Erythroblast (primary cell): ENCODE measurements around the gene DPH2.

Experiments used
- DNase-seq, 2 experiments: peaks; one replicate each; lab custom pipeline; 2025; lab: John Stamatoyannopoulos, UW
- GATA1 ChIP-seq: IDR thresholded peaks from 2 replicates; pipeline ENCODE4 v1.6.1; 2011; ENCODE audit warnings: low read depth, mild to moderate bottlenecking, control low read depth, low read length, moderate library complexity
- POLR2A ChIP-seq: IDR thresholded peaks from 2 replicates; pipeline ENCODE4 v1.6.1; 2011; ENCODE audit warnings: mild to moderate bottlenecking, low read length

DPH2 gene

DNA sequence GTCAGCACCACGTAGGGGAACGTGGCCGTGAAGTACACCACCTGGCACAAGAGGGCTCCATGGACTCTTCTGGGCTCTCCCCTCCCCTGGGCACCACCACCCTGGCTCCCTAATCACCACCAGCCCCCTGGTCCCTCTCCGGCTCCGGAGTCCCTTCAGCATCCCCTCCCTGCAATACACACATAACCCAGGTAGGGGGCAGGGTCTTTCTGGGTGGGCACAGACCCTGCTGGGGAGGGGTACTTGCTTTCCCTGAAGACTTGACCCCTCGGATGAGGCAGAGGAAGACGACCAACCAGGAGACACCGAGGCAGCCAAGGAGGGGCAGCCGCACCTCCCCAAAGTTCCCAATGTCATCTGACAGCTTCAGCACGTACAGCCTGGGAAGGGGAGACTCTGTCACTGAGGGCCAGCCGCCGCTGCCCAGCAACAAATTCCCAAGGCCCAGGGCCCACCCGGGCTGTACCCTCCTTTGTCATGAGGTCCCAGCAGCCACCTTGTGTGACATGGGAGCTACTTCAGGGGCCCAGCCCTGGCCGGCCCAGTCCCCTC lies 32.9 kb downstream of the DPH2 start:
- no peak for TF ChIP-seq POLR2A
- TF ChIP-seq GATA1 = no peak
- no peak for DNase-seq

GRCh38 chr1:44008259-44008658 lies 38.4 kb downstream of the DPH2 start:
- TF ChIP-seq POLR2A (no peak), GATA1 (no peak)
- no peak for DNase-seq

DNA sequence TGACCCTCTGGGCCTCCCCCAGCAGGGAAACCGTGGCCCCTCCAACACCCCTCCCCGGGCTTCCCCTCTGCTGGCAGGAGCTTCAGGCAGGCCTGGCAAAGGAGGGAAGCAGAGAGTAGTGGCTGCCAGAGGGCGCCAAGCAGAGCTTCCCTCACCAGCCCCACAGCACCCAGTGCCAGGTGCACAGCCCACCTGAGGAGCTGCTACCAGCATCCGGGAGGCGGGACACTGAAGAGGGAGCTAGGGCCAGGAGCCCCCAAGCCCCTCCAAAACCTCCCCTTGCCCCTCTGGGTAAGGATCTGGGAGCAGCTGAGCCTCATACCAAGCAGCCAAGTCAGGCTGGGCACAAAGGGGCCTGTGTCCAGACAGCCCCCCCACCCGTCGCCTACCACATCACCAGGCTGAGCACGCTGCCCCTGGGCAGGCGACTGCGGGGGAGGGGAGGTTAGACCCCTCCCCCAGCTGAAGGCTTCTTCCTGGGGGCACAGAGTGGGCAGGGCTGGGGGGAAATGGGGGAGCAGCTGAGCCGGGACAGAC lies 41.2 kb downstream of the DPH2 start:
- DNase-seq = no peak
- TF ChIP-seq POLR2A (no peak), GATA1 (no peak)

GRCh38 chr1:44012404-44012803 lies 42.6 kb downstream of the DPH2 start:
- no peak for DNase-seq

DNA sequence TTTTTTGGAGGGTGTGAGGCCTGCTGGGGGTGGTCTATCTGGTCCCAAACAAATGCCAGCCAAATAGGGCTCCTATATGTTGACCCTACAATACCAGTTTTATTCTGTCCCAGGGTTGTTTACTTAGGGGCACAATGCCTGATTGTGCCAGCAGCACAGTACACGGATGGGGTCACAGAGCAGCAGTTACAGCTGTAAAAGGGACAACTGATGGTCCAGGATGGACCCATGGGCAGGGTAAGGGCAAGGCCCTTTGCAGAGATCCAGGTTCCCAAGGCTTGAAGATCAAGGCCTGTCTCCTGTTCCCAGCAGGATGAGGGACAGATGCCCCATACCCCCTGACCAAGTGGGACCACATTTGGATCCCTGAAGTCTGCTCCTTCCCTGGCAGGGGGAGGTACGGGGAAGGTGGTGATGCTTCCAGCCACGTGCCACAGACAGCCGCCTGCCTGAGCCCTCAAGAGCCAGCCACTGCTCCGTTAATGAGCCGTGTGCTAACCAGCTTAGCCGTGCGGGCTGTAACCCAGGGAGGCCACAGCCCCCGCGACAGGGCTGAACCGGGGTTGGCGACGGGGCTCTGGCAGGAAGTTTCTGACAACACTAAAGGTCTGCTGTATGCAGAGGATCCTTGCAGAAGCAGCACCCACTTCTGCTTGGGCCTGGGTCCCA lies 43.3 kb downstream of the DPH2 start:
- no peak for TF ChIP-seq POLR2A
- TF ChIP-seq GATA1 = no peak
- DNase-seq = no peak

More at GRCh38 chr1:44012404-44012803, 42.6 kb downstream of the DPH2 start:
- no peak for TF ChIP-seq GATA1
- TF ChIP-seq POLR2A = no peak

- TF ChIP-seq GATA1 (no peak), POLR2A (no peak)
- no peak for DNase-seq
These were observed 44.1 kb downstream of the DPH2 start for GRCh38 chr1:44013949-44014348.

GRCh38 chr1:44014365-44015104 lies 44.7 kb downstream of the DPH2 start:
- no peak for TF ChIP-seq POLR2A
- TF ChIP-seq GATA1 = no peak
- peak; percentile 46 to 78 for DNase-seq

GRCh38 chr1:44015206-44015605 lies 45.4 kb downstream of the DPH2 start:
- peak in 1 of 2 experiments; percentile 24 for DNase-seq
- TF ChIP-seq POLR2A (no peak), GATA1 (no peak)

DNA sequence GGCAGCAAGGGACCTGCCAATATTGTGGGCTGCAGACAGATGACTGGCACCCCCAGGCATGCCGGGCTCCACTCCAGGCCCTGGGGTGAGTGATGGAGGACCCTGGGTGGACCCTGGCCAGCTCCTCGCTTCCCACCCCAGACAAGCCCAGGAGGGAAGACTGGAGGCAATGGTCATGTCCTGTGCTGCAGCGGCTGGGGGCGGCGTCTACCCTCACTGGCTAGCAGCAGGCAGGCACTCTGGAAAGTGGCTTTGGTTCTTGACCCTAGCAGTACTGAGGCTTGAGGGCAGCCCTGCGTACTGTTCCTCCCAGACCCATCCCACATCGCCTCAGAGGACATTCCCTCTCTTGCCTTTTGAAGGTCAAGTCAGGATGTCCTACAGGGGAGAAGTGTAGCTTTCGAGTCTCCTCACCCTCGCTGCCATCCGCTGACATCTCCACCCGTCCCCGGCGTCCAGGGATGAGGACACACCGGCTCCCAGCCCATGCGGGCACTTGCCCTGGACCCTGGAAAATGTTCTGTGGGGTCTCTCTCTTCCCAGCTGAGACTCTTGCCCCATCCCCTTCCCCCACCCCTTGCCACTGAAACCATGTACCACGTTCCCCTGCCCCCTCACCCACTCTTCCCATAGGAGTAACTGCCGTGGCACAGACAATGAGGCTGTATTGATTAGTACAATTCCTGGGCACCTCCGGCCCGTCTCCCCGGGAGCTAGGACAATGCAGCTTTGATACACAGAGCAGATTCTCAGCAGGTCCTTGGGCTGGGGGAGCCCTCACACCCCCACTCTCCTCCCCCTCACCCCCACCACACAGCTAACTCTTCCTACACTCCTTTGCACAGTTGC lies 46.5 kb downstream of the DPH2 start:
- DNase-seq = no peak

DNA sequence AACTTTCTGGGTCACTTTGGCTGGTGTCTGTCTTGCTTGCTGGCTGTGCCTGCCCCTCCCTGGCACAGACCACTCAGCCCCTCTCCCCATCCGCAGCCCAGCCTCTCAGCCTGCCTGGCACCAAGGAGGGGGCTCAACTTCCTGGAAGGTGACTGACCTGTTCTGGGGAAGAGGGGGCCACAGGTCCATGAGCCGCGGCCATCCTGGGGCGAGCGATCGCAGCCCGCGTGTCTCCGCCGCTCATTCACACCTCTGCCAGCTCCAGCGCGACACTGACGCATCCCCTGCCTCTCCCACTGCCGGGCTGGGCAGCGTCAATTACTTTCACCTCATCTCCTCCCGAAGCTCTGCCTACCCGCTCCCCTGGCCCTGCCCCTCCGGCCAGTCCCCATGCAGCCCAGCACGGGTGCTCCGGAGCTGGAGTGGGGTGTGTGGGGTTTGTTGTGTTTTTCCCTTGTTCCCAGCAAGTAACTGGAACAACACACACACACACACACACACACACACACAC lies 47.1 kb downstream of the DPH2 start:
- DNase-seq = no peak
- TF ChIP-seq GATA1 = no peak
- TF ChIP-seq POLR2A = no peak

More for the DNA sequence above, 46.5 kb downstream of the DPH2 start:
- no peak for TF ChIP-seq POLR2A
- TF ChIP-seq GATA1 = no peak

DNA sequence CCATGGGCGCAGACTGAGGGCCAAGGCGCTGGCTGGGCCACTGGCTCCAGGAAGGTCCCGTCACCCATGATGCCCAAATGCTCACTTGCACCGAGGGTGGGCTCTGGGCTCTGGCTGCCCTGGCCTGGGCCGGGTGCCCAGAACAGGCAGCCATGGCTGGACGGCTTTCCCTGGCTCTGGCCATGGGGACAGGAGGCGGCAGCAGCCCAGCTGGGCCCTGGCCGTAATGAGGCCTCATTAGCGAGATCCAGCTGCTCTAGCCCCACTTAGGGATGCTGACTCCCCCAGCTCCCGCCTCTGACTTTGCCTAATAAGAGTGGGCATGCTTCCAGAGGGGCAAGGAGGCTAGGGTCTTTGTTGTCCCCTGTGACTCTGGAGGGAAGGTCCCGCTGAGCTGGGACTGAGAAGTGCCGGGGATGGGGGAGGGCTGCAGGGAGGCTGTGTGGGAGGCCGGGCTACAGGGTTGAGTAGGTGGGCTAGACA lies 49.7 kb downstream of the DPH2 start:
- DNase-seq = no peak
- no peak for TF ChIP-seq GATA1
- no peak for TF ChIP-seq POLR2A

- TF ChIP-seq POLR2A = no peak
- no peak for TF ChIP-seq GATA1
- DNase-seq = no peak
These were observed 50.7 kb downstream of the DPH2 start for GRCh38 chr1:44020464-44020863.

- DNase-seq = no peak
- TF ChIP-seq GATA1 (no peak), POLR2A (no peak)
These were observed 51.3 kb downstream of the DPH2 start for GRCh38 chr1:44021156-44021555.
